ENCODE measurements around the gene SMC5.

DNA sequence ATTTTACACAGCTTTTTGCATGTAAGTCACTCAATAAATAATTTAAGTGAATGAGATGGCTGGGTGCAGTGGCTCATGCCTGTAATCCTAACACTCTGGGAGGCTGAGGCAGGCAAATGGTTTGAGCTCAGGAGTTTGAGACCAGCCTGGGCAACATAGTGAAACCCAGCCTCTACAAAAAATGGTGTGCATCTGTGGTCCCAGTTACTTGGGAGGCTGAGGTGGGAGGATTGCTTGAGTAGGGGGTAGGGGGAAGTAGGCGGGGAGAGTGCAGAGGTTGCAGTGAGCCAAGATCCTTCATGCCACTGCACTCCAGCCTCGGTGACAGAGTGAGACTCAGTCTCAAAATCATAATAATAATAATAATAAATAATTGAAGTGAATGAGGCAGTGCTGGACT, 145.5 kb downstream of the SMC5 start:
- TF ChIP-seq, protein P1, sequence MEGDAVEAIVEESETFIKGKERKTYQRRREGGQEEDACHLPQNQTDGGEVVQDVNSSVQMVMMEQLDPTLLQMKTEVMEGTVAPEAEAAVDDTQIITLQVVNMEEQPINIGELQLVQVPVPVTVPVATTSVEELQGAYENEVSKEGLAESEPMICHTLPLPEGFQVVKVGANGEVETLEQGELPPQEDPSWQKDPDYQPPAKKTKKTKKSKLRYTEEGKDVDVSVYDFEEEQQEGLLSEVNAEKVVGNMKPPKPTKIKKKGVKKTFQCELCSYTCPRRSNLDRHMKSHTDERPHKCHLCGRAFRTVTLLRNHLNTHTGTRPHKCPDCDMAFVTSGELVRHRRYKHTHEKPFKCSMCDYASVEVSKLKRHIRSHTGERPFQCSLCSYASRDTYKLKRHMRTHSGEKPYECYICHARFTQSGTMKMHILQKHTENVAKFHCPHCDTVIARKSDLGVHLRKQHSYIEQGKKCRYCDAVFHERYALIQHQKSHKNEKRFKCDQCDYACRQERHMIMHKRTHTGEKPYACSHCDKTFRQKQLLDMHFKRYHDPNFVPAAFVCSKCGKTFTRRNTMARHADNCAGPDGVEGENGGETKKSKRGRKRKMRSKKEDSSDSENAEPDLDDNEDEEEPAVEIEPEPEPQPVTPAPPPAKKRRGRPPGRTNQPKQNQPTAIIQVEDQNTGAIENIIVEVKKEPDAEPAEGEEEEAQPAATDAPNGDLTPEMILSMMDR (IDR thresholded peaks at IDR 0.05): no peak
- no peak for TF ChIP-seq EZH2 (IDR thresholded peaks at IDR 0.05; ENCODE audit: borderline replicate concordance, insufficient read depth, low read depth, low read length, poor library complexity, severe bottlenecking)
